ENCODE measurements around the gene SSTR4. TPM values are rescaled to one million over a fixed set of nuclear protein-coding genes. Genes with fewer than 3 reads are reported as not detected.

Gene SSTR4
- total and polyA plus RNA-seq, 2 experiments from 2014 or later, result not detected

DNA sequence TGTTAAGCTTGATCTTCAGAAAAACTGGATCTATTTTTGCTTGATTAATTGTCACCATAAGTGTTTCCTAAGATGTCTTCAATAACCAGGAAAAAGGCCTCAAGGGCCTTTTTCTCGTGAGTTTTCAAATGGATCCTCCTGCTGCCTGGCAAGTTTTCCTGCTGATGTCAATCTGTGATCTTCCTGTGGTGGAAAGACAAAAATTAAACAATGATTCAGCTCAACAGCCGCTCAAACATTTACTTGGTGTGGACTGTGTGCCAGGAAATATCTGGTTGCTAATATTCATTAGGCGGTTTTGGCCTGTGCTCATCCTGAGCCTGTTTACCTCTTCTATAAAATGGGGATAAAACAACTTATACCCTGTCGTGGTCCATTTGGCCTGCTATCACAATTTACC is 35.4 kb upstream of the SSTR4 start:
- Histone ChIP-seq H3K9me3 (ENCODE audit: low read depth) (no peaks in the 10 kb centered on the region), H3K4me3 (no peak overlapping the region), H3K27ac (no peak overlapping the region), H3K27me3 (peaks cover 4% of the 10 kb centered on the region), H3K36me3 (no peaks in the 10 kb centered on the region), H3K4me1 (ENCODE audit: low read depth) (no peaks in the 10 kb centered on the region)
- DNase-seq (ENCODE audit: low read depth in 1 of 2, low spot score in 1 of 2), result no peak
- TF ChIP-seq, protein P1, sequence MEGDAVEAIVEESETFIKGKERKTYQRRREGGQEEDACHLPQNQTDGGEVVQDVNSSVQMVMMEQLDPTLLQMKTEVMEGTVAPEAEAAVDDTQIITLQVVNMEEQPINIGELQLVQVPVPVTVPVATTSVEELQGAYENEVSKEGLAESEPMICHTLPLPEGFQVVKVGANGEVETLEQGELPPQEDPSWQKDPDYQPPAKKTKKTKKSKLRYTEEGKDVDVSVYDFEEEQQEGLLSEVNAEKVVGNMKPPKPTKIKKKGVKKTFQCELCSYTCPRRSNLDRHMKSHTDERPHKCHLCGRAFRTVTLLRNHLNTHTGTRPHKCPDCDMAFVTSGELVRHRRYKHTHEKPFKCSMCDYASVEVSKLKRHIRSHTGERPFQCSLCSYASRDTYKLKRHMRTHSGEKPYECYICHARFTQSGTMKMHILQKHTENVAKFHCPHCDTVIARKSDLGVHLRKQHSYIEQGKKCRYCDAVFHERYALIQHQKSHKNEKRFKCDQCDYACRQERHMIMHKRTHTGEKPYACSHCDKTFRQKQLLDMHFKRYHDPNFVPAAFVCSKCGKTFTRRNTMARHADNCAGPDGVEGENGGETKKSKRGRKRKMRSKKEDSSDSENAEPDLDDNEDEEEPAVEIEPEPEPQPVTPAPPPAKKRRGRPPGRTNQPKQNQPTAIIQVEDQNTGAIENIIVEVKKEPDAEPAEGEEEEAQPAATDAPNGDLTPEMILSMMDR (IDR thresholded peaks at IDR 0.05; ENCODE audit: low read depth, low read length), result no peak

DNA sequence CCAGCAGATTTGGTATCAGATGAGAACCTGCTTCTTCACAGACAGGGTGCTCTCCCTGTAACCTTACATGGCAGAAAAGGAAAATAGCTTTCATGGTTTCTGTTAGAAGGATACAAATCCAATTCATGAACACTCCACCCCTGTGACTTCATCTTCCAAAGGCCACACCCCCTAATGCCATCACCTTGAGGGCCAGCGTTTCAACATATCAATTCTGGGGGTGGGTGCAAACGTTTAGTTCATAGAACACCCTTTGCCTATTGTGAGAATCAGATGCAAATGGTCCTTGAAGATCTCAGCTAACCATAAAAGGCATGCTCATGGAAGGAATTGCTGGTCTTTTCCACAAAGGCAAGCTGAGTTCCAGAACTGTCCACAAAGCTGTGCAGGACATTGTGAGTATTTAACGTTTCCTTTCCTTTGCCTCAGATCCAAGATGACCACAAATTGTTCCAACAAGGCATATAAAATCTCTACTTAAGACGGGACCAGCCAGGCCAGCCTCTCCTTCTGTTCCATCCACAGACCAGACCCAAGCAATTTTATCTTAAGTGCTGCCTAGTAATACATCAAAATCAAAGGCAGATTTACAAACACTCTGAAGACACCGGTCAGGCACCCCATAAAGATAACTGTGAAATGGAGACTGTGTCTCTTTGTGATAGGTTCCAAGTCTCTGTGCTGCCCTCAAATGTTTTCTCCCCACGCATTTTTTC is 34.7 kb upstream of the SSTR4 start:
- TF ChIP-seq, protein P1 (IDR thresholded peaks at IDR 0.05; ENCODE audit: low read depth, low read length), result no peak
- no peaks in the 10 kb centered on the region for H3K4me1 ChIP-seq (ENCODE audit: low read depth)

DNA sequence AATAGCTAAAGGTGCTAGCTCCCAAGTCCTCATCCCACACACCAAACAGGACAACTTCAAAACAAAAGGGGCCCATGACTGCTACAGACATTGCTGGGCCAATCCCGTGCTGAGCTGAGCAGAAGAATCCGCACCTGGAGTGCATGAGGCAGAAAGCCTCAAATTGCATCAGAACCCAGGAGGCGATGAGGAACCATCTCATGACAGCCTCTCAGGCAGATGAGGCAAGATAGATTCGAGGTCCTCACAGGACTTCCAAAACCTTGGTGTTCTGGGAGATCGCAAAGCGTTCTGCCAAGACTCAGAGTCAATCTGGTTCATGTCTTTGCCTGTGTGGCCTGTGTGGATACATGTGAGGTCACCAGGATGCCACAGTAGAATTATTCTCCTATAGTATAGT is 32.8 kb upstream of the SSTR4 start:
- Histone ChIP-seq H3K4me3 (no peak overlapping the region), H3K9me3 (ENCODE audit: low read depth) (no peaks in the 10 kb centered on the region), H3K27me3 (peaks cover 4% of the 10 kb centered on the region), H3K36me3 (no peaks in the 10 kb centered on the region), H3K27ac (no peak overlapping the region), H3K4me1 (ENCODE audit: low read depth) (no peaks in the 10 kb centered on the region)
- no peak for DNase-seq (ENCODE audit: low read depth in 1 of 2, low spot score in 1 of 2)
- TF ChIP-seq, protein P1 (IDR thresholded peaks at IDR 0.05; ENCODE audit: low read depth, low read length), result no peak

More for the DNA sequence above, 34.7 kb upstream of the SSTR4 start:
- Histone ChIP-seq H3K9me3 (ENCODE audit: low read depth) (no peaks in the 10 kb centered on the region), H3K27ac (no peak overlapping the region), H3K27me3 (peaks cover 4% of the 10 kb centered on the region), H3K36me3 (no peaks in the 10 kb centered on the region), H3K4me3 (no peak overlapping the region)
- no peak for DNase-seq (ENCODE audit: low read depth in 1 of 2, low spot score in 1 of 2)

DNA sequence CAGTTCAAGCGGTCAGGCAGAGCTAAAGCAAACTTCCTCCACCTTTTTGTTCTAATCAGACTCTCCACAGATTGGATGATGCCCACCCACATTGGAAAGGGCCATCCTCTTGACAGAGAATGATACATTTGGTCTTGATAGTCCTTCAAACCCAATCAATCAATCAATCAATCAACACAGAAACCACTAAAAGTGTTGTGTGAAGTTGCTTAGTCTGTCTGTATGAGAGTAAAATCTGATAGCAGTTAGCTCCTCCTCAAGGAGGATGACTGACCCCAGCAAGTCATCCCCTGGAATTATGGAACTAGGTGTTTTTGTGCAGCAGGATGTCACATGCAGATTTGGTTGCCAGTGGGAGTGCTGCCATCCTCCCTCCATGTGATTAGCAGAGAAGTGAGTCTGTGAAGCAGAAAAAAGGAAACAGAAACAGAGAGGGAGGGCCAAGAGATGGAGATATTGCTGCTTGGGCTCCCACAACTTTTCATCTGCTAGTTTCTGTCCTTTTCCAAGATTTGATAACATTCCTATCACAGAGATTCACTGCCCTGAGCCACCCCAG is 32.0 kb upstream of the SSTR4 start:
- no peak for DNase-seq (ENCODE audit: low read depth in 1 of 2, low spot score in 1 of 2)
- peaks cover 4% of the 10 kb centered on the region for H3K27me3 ChIP-seq
- no peaks in the 10 kb centered on the region for H3K4me1 ChIP-seq (ENCODE audit: low read depth)
- TF ChIP-seq, protein P1 (IDR thresholded peaks at IDR 0.05; ENCODE audit: low read depth, low read length), result no peak
- H3K36me3 ChIP-seq, result no peaks in the 10 kb centered on the region
- H3K4me3 ChIP-seq, result no peak overlapping the region
- H3K9me3 ChIP-seq (ENCODE audit: low read depth), result no peaks in the 10 kb centered on the region
- no peak overlapping the region for H3K27ac ChIP-seq

DNA sequence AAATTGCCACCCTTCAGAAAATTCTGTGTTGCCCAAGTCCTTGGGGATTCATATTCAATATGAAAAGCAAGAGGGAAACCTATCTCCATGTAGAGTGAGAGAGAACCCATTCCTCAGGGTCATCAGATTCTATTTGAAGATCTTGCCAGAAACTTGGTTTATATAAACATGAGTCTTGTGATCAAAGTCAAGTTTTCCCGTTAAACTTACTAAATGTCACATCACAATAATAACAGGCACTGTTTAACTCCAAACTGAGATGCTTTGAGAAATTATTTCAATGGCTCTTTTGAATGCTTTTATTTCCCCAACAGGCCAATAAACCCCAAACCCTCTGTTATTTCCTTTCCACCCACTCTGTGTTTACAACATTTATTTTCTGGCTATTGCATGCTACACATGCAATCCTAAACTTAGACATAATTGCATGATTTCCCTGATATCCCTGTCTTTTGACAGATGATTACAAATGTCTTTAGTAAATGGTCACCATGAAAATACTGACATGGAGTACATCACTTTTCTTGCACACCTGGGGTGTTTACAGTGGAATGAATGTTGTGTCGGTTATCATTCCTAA is 31.1 kb upstream of the SSTR4 start:
- Histone ChIP-seq H3K4me1 (ENCODE audit: low read depth) (no peaks in the 10 kb centered on the region), H3K27me3 (peaks cover 4% of the 10 kb centered on the region), H3K4me3 (no peak overlapping the region), H3K36me3 (no peaks in the 10 kb centered on the region), H3K9me3 (ENCODE audit: low read depth) (no peaks in the 10 kb centered on the region), H3K27ac (no peak overlapping the region)
- TF ChIP-seq, protein P1 (IDR thresholded peaks at IDR 0.05; ENCODE audit: low read depth, low read length), result no peak
- DNase-seq (ENCODE audit: low read depth in 1 of 2, low spot score in 1 of 2), result no peak

Measured in cardiac muscle cell (in vitro differentiated cells and primary cell).